ENCODE data around the gene RUNDC1.
A peak's percentile ranks its signal among the peaks of the same experiment; 100 is the strongest.
"Not testable (repeated sequence)": the region's sequence is repeated elsewhere in the genome, so short reads cannot be mapped to it uniquely, and the experiment has no call there.

Gene RUNDC1

DNA sequence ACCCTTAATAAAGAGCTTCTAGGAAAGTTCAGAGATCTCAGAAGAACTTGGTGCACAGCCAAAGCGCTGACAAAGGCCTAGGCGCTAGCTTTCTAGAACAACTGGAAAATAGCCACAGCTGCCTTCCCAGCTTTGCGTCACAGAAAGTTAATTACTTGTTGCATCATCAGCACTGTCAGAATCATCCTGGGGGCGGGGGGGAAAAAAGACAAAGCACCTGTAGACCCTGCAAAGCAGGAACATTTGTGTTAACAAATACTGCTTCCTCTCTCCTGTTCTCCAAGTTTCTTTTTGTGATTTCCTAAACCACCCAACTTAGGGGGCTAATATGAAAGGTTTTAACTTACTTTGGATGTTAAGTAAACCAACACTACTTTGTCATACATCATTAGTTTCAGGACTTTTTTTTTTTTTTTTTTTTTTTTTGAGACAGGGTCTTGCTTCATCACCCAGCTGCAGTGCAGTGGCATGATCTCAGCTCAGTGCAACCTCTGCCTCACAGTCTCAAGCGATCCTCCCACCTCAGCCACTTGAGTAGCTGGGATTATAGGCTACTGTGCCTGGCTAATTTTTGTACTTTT is 11.3 kb upstream of the RUNDC1 start:
- H3K36me3 ChIP-seq = no peaks in the 10 kb centered on the region
- peak overlapping the region in 8 of 11 experiments; percentile 2 to 70 (median 43); a peak in 12 of 22 replicates for H3K27ac ChIP-seq
- H3K4me2 ChIP-seq = peak overlapping the region in 10 of 11 experiments; percentile 5 to 46 (median 20); a peak in 15 of 22 replicates
- peak in 3 of 11 experiments; percentile 43 to 71 (median 54); a peak in 3 of 22 replicates for TF ChIP-seq Cebpa-rat (IDR thresholded peaks at IDR 0.05)
- H3K9me3 ChIP-seq (replicated peaks in 1 of 11) = no peaks in the 10 kb centered on the region
- no peaks in the 10 kb centered on the region for H3K27me3 ChIP-seq
- H4K20me1 ChIP-seq = no peaks in the 10 kb centered on the region
- H3K4me3 ChIP-seq = no peak overlapping the region
- peaks cover 23 to 36% (median 28%) of the 10 kb centered on the region in 10 experiments; a peak in 19 of 20 replicates for H3K4me1 ChIP-seq
- peak overlapping the region in 6 of 11 experiments; percentile 9 to 49 (median 23); a peak in 6 of 22 replicates for H3K9ac ChIP-seq

- Histone ChIP-seq H3K27me3 (no peaks in the 10 kb centered on the region), H3K4me2 (no peak overlapping the region), H3K4me3 (no peak overlapping the region), H3K9ac (no peak overlapping the region), H3K4me1 (peaks cover 28 to 47% (median 40%) of the 10 kb centered on the region in 10 experiments), H3K9me3 (replicated peaks in 1 of 11) (no peaks in the 10 kb centered on the region), H4K20me1 (no peaks in the 10 kb centered on the region), H3K36me3 (no peaks in the 10 kb centered on the region), H3K27ac (no peak overlapping the region)
- no peak for TF ChIP-seq Cebpa-rat (IDR thresholded peaks at IDR 0.05)
These were observed 8.8 kb upstream of the RUNDC1 start for GRCh38 chr17:42971589-42971988.

DNA sequence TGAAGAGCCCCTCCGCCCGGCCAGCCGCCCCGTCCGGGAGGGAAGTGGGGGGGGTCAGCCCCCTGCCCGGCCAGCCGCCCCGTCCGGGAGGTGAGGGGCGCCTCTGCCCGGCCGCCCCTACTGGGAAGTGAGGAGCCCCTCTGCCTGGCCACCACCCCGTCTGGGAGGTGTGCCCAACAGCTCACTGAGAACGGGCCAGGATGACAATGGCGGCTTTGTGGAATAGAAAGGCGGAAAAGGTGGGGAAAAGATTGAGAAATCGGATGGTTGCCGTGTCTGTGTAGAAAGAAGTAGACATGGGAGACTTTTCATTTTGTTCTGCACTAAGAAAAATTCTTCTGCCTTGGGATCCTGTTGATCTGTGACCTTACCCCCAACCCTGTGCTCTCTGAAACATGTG is 7.0 kb upstream of the RUNDC1 start:
- H3K27ac ChIP-seq; H4K20me1 ChIP-seq; H3K9ac ChIP-seq; H3K36me3 ChIP-seq; H3K9me3 ChIP-seq (replicated peaks in 1 of 11); H3K4me3 ChIP-seq; H3K4me2 ChIP-seq; H3K27me3 ChIP-seq: not testable (repeated sequence)
- H3K4me1 ChIP-seq = peaks cover 20 to 43% (median 36%) of the 10 kb centered on the region in 10 experiments

- Histone ChIP-seq H3K9me3 (replicated peaks in 1 of 11) (no peaks in the 10 kb centered on the region), H3K4me2 (peak overlapping the region; percentile 59 to 83 (median 66)), H3K4me1 (peaks cover 19 to 40% (median 33%) of the 10 kb centered on the region in 10 experiments), H3K4me3 (no peak overlapping the region), H3K36me3 (no peaks in the 10 kb centered on the region), H3K27ac (peak overlapping the region in 7 of 11 experiments; percentile 1 to 50 (median 28); a peak in 7 of 22 replicates), H3K27me3 (no peaks in the 10 kb centered on the region), H3K9ac (peak overlapping the region in 8 of 11 experiments; percentile 9 to 58 (median 34); a peak in 6 of 22 replicates), H4K20me1 (no peaks in the 10 kb centered on the region)
- no peak for TF ChIP-seq Cebpa-rat (IDR thresholded peaks at IDR 0.05)
These were observed 5.1 kb upstream of the RUNDC1 start for GRCh38 chr17:42975265-42975664.

- H3K27me3 ChIP-seq; H3K9me3 ChIP-seq (replicated peaks in 1 of 11); H4K20me1 ChIP-seq; H3K36me3 ChIP-seq; H3K4me3 ChIP-seq: not testable (repeated sequence)
- Histone ChIP-seq H3K4me1 (peaks cover 19 to 40% (median 33%) of the 10 kb centered on the region in 10 experiments), H3K9ac (peak overlapping the region in 8 of 11 experiments; percentile 9 to 58 (median 34); a peak in 7 of 22 replicates), H3K27ac (peak overlapping the region in 7 of 11 experiments; percentile 1 to 50 (median 28); a peak in 9 of 22 replicates), H3K4me2 (peak overlapping the region; percentile 59 to 83 (median 66))
These were observed 4.7 kb upstream of the RUNDC1 start for GRCh38 chr17:42975701-42976100.

- H3K9ac ChIP-seq = peak within 1 kb of the TSS; percentile 80 to 93 (median 84)
- H3K36me3 ChIP-seq = peaks cover 0 to 10% (median 0%) of the 10 kb centered on the region in 11 experiments; a peak in 3 of 22 replicates
- peak within 1 kb of the TSS; percentile 89 to 100 (median 97) for H3K4me3 ChIP-seq
- peak within 1 kb of the TSS; percentile 89 to 99 (median 95) for H3K4me2 ChIP-seq
- no peaks in the 10 kb centered on the region for H3K9me3 ChIP-seq (replicated peaks in 1 of 11)
- H3K27me3 ChIP-seq = no peaks in the 10 kb centered on the region
- no peak for TF ChIP-seq Cebpa-rat (IDR thresholded peaks at IDR 0.05)
- peaks cover 54 to 71% (median 66%) of the 10 kb centered on the region in 10 experiments for H3K4me1 ChIP-seq
- peaks cover 0 to 20% (median 5%) of the 10 kb centered on the region in 11 experiments; a peak in 8 of 22 replicates for H4K20me1 ChIP-seq
- H3K27ac ChIP-seq = peak within 1 kb of the TSS; percentile 55 to 88 (median 80)
These were observed 673 bp upstream of the RUNDC1 start, which contains the start of gene PTGES3L for GRCh38 chr17:42979511-42980273. PTGES3L (minus strand) TSS chr17:42980080; CDS start chr17:42980053, 27 bp downstream.

GRCh38 chr17:42980766-42981397 is 517 bp downstream of the RUNDC1 start:
- Histone ChIP-seq H3K4me3 (peak overlapping the region; percentile 89 to 100 (median 97)), H3K4me2 (peak overlapping the region; percentile 89 to 99 (median 95)), H3K27me3 (no peaks in the 10 kb centered on the region), H3K27ac (peak overlapping the region; percentile 55 to 88 (median 80)), H4K20me1 (peaks cover 0 to 20% (median 5%) of the 10 kb centered on the region in 11 experiments; a peak in 8 of 22 replicates), H3K36me3 (peaks cover 0 to 11% (median 4%) of the 10 kb centered on the region in 11 experiments; a peak in 11 of 22 replicates), H3K9ac (peak overlapping the region; percentile 80 to 93 (median 84)), H3K4me1 (peaks cover 54 to 71% (median 65%) of the 10 kb centered on the region in 10 experiments), H3K9me3 (replicated peaks in 1 of 11) (no peaks in the 10 kb centered on the region)
- TF ChIP-seq Cebpa-rat (IDR thresholded peaks at IDR 0.05) = no peak

- Histone ChIP-seq H3K9me3 (replicated peaks in 1 of 11) (no peaks in the 10 kb centered on the region), H3K4me2 (peak overlapping the region; percentile 89 to 99 (median 95)), H3K36me3 (peaks cover 5 to 25% (median 17%) of the 10 kb centered on the region in 11 experiments), H3K27me3 (no peaks in the 10 kb centered on the region), H3K27ac (no peak overlapping the region), H3K4me1 (peaks cover 63 to 72% (median 66%) of the 10 kb centered on the region in 10 experiments), H3K9ac (peak overlapping the region in 9 of 11 experiments; percentile 80 to 93 (median 84); a peak in 10 of 22 replicates), H3K4me3 (peak overlapping the region; percentile 89 to 100 (median 97); a peak in 15 of 20 replicates), H4K20me1 (peaks cover 0 to 20% (median 5%) of the 10 kb centered on the region in 11 experiments; a peak in 8 of 22 replicates)
- TF ChIP-seq Cebpa-rat (IDR thresholded peaks at IDR 0.05) = no peak
These were observed 1.9 kb downstream of the RUNDC1 start for GRCh38 chr17:42982266-42982665.

Data from BLaER1 treated with 17β-estradiol and CSF1 and Interleukin-3, amounts not matched to agents 10 nM and 100 nM (cell line).